Nephron (organoid): Measurements from ENCODE around the gene PCDHB1.

ENCODE experiments used
- H3K27ac Mint-ChIP-seq, 3 experiments: 2 replicates each; pipeline ENCODE4 v1.8.0; 2020; ENCODE audit warnings: mixed read lengths in 3 of 3, mild to moderate bottlenecking in 2 of 3, moderate library complexity in 1 of 3
- H3K27me3 Mint-ChIP-seq: 2 replicates; pipeline ENCODE4 v1.8.0; 2021; ENCODE audit warnings: low read depth, mild to moderate bottlenecking, moderate library complexity, mixed read lengths
- H3K36me3 Mint-ChIP-seq: 2 replicates; pipeline ENCODE4 v1.8.0; 2020; ENCODE audit warnings: low read depth, mixed read lengths
- H3K4me1 Mint-ChIP-seq: 2 replicates; pipeline ENCODE4 v1.8.0; 2020; ENCODE audit warnings: mixed read lengths
- H3K4me3 Mint-ChIP-seq, 3 experiments: 2 replicates each; pipeline ENCODE4 v1.8.0; 2020; ENCODE audit warnings: mild to moderate bottlenecking in 3 of 3, mixed read lengths in 3 of 3, moderate library complexity in 2 of 3
- H3K9me3 Mint-ChIP-seq: 2 replicates; pipeline ENCODE4 v1.8.0; 2020; ENCODE audit warnings: mixed read lengths
- TF ChIP-seq, protein P1 (sequence below), 3 experiments: fragments of 200-600 bp; sonication (generic); IDR thresholded peaks; one replicate each; pipeline ENCODE4 v1.5.0; 2021; ENCODE audit warnings: antibody characterized with exemption in 3 of 3; ENCODE audit not compliant: unreplicated experiment in 3 of 3

PCDHB1 gene

DNA sequence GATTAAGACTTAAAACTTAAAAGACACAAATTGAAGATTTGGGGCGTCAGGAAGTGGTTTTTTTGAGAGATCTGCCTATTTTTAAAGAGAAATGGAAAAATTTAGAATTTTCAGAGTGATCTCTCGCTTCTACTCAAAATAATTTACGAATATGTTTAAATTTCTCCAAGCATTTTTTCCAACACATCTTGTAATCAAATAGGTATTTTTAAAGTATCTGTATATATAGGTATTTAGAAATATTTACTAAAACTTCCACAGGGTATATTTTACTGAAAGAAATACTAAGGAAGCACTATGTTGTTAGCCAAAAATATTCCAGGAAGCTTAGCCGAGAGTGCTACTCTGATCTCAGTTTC, 9.8 kb upstream of the PCDHB1 start:
- Mint-ChIP-seq H3K4me3 (no peak overlapping the region), H3K36me3 (no peaks in the 10 kb centered on the region), H3K27ac (no peak overlapping the region), H3K4me1 (peaks cover 4% of the 10 kb centered on the region), H3K27me3 (peaks cover 11% of the 10 kb centered on the region), H3K9me3 (no peaks in the 10 kb centered on the region)
- TF ChIP-seq, protein P1, sequence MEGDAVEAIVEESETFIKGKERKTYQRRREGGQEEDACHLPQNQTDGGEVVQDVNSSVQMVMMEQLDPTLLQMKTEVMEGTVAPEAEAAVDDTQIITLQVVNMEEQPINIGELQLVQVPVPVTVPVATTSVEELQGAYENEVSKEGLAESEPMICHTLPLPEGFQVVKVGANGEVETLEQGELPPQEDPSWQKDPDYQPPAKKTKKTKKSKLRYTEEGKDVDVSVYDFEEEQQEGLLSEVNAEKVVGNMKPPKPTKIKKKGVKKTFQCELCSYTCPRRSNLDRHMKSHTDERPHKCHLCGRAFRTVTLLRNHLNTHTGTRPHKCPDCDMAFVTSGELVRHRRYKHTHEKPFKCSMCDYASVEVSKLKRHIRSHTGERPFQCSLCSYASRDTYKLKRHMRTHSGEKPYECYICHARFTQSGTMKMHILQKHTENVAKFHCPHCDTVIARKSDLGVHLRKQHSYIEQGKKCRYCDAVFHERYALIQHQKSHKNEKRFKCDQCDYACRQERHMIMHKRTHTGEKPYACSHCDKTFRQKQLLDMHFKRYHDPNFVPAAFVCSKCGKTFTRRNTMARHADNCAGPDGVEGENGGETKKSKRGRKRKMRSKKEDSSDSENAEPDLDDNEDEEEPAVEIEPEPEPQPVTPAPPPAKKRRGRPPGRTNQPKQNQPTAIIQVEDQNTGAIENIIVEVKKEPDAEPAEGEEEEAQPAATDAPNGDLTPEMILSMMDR (IDR thresholded peaks at IDR 0.05; ENCODE audit: unreplicated experiment in 3 of 3) = peak in 1 of 3 experiments; percentile 11

DNA sequence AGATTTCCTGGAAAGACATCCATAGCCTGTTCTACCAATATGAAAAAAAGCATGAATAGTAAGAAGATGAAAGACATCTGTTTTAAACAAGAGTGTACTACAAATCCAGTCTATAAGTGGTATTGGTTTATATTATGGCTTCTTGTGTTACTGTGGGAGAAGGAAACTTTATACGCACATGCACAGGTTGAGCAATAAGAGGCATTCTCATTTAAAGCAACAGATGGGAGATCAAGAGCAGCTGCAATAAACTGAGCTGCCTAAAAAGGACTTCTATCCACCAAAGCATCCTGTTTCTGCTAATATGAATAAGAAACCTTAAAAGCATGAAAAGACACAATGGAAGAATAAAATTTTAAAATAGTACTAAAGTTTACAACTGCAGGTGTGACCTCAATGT, 8.6 kb upstream of the PCDHB1 start:
- no peak overlapping the region for H3K4me3 Mint-ChIP-seq
- H3K27me3 Mint-ChIP-seq = peaks cover 18% of the 10 kb centered on the region
- no peaks in the 10 kb centered on the region for H3K36me3 Mint-ChIP-seq
- TF ChIP-seq, protein P1 (IDR thresholded peaks at IDR 0.05; ENCODE audit: unreplicated experiment in 3 of 3) = no peak
- no peak overlapping the region for H3K27ac Mint-ChIP-seq
- peaks cover 4% of the 10 kb centered on the region for H3K4me1 Mint-ChIP-seq
- H3K9me3 Mint-ChIP-seq = no peaks in the 10 kb centered on the region

DNA sequence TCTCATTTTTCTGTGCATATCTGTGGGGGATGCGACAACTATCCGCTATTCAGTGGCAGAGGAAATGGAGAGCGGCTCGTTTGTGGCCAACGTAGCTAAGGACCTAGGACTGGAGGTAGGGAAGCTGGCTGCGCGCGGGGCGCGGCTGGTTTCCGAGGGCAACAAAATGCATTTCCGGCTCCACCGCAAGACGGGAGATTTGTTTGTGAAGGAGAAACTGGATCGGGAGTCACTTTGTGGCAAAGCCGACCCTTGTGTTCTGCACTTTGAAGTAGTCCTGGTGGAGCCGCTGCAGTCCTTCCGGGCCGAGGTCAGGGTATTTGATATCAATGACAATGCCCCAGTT, 320 bp downstream of the PCDHB1 start:
- TF ChIP-seq, protein P1 (IDR thresholded peaks at IDR 0.05; ENCODE audit: unreplicated experiment in 3 of 3) = no peak
- no peaks in the 10 kb centered on the region for H3K36me3 Mint-ChIP-seq
- H3K9me3 Mint-ChIP-seq = peaks cover 6% of the 10 kb centered on the region
- peak overlapping the region; percentile 59 to 73 (median 61) for H3K27ac Mint-ChIP-seq
- H3K4me1 Mint-ChIP-seq = peaks cover 18% of the 10 kb centered on the region
- peak overlapping the region; percentile 83 to 92 (median 89) for H3K4me3 Mint-ChIP-seq
- H3K27me3 Mint-ChIP-seq = peaks cover 20% of the 10 kb centered on the region

- Mint-ChIP-seq H3K27ac (no peak overlapping the region), H3K4me1 (no peaks in the 10 kb centered on the region), H3K27me3 (no peaks in the 10 kb centered on the region), H3K4me3 (no peak overlapping the region), H3K9me3 (peaks cover 6% of the 10 kb centered on the region), H3K36me3 (no peaks in the 10 kb centered on the region)
- TF ChIP-seq, protein P1 (IDR thresholded peaks at IDR 0.05; ENCODE audit: unreplicated experiment in 3 of 3) = no peak
Measured at GRCh38 chr5:141077826-141078225, 26.7 kb downstream of the PCDHB1 start.

DNA sequence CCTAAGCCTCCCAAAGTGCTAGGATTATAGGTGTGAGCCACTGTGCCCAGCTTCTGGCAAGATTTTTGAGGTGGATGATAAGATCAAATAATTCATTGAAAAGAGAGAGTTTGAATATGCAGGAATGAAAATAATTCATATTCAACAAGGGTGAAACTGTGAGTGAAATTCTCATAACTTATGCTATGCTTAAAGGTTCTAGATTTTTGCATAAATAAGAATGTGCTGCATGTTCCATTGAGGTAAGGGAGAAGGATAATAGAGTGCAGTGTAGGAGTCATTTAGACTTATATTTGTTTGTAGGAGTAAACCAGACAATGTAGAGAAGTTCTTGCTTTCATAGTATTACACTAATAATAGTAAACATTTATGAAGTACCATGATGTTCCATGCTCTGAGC, 31.1 kb downstream of the PCDHB1 start:
- peaks cover 4% of the 10 kb centered on the region for H3K36me3 Mint-ChIP-seq
- no peaks in the 10 kb centered on the region for H3K27me3 Mint-ChIP-seq
- no peaks in the 10 kb centered on the region for H3K4me1 Mint-ChIP-seq
- no peak overlapping the region for H3K4me3 Mint-ChIP-seq
- no peak overlapping the region for H3K27ac Mint-ChIP-seq
- TF ChIP-seq, protein P1 (IDR thresholded peaks at IDR 0.05; ENCODE audit: unreplicated experiment in 3 of 3) = no peak
- H3K9me3 Mint-ChIP-seq = peaks cover 8% of the 10 kb centered on the region

- H3K4me1 Mint-ChIP-seq = no peaks in the 10 kb centered on the region
- H3K4me3 Mint-ChIP-seq = peak overlapping the region; percentile 84 to 89 (median 86)
- H3K36me3 Mint-ChIP-seq = peaks cover 4% of the 10 kb centered on the region
- H3K9me3 Mint-ChIP-seq = peaks cover 9% of the 10 kb centered on the region
- no peaks in the 10 kb centered on the region for H3K27me3 Mint-ChIP-seq
- peak overlapping the region; percentile 68 to 94 (median 94) for H3K27ac Mint-ChIP-seq
- TF ChIP-seq, protein P1 (IDR thresholded peaks at IDR 0.05; ENCODE audit: unreplicated experiment in 3 of 3) = peak in 2 of 3 experiments; percentile 18 to 31
Measured at GRCh38 chr5:141084487-141084989, 33.4 kb downstream of the PCDHB1 start.
